ENCODE measurements around the gene FGD6. TPM values are rescaled to one million over a fixed set of nuclear protein-coding genes. Genes with fewer than 3 reads are reported as not detected.

The FGD6 gene
- total RNA-seq, 1 donor from 2014 or later: 26.3 TPM

- intact Hi-C loops (cut with micrococcal nuclease): no loop called here
- Histone ChIP-seq H3K27ac (replicated peaks) (peak within 1 kb of the TSS; percentile 90), H3K4me1 (peaks cover 38% of the 10 kb centered on the region), H3K27me3 (ENCODE audit: low read depth) (no peaks in the 10 kb centered on the region), H3K4me3 (peak within 1 kb of the TSS; percentile 96), H3K36me3 (no peaks in the 10 kb centered on the region), H3K9me3 (replicated peaks) (no peaks in the 10 kb centered on the region)
- DNase-seq: peak; percentile 92
- TF ChIP-seq CTCF (IDR thresholded peaks at IDR 0.05; ENCODE audit: borderline replicate concordance): no peak
These were observed 144.2 kb downstream of the FGD6 start, which contains the start of gene NR2C1 for GRCh38 chr12:95072900-95073697. Gene NR2C1, minus strand, starts transcription at chr12:95073618. Its CDS starts 6,234 bp downstream, at chr12:95067384.

- intact Hi-C loops (cut with micrococcal nuclease): no loop called here
- H3K4me1 ChIP-seq: peaks cover 43% of the 10 kb centered on the region
These were observed 146.9 kb downstream of the FGD6 start for GRCh38 chr12:95070378-95070777.

DNA sequence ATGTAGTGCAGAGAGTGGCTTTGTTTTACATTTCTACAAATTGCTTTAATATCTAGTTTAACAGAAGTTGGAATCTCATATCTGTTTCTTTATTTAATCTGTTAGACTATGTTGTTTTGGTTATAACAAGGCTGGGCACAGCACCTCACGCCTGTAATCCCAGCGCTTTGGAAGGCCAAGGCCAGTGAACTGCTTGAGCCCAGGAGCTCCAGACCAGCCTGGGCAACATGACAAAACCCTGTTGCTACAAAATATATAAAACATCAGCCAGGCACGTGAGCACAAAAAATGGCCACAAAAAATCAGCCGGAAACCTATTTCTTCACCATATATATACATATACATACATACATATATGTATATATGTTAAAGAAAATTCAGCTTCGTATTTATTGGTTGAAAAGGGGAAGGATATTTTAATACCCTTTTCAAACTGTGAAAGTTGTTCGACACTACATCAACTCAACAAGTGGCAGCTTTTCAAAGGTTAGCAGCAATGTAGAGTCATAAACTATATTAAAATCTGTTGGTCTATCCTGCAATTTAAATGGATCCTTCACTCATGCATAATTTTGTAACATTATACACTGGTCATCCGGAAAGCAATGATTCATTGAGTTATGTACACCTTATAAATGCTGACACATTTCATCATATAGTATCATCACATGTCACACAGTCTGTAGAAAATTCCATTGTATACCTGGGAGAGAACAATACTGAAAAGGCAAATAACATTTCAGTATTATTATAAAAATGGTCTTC lies 151.0 kb downstream of the FGD6 start:
- intact Hi-C loops (cut with micrococcal nuclease): no loop called here
- Histone ChIP-seq H3K27ac (replicated peaks) (no peak overlapping the region), H3K36me3 (peaks cover 47% of the 10 kb centered on the region), H3K27me3 (ENCODE audit: low read depth) (no peaks in the 10 kb centered on the region), H3K4me3 (no peak overlapping the region), H3K4me1 (peaks cover 16% of the 10 kb centered on the region), H3K9me3 (replicated peaks) (no peaks in the 10 kb centered on the region)
- no peak for DNase-seq
- TF ChIP-seq CTCF (IDR thresholded peaks at IDR 0.05; ENCODE audit: borderline replicate concordance): no peak

More at GRCh38 chr12:95070378-95070777, 146.9 kb downstream of the FGD6 start:
- Histone ChIP-seq H3K27me3 (ENCODE audit: low read depth) (no peaks in the 10 kb centered on the region), H3K9me3 (replicated peaks) (no peaks in the 10 kb centered on the region), H3K4me3 (no peak overlapping the region), H3K27ac (replicated peaks) (no peak overlapping the region), H3K36me3 (peaks cover 18% of the 10 kb centered on the region)
- DNase-seq: no peak
- TF ChIP-seq CTCF (IDR thresholded peaks at IDR 0.05; ENCODE audit: borderline replicate concordance): no peak

DNA sequence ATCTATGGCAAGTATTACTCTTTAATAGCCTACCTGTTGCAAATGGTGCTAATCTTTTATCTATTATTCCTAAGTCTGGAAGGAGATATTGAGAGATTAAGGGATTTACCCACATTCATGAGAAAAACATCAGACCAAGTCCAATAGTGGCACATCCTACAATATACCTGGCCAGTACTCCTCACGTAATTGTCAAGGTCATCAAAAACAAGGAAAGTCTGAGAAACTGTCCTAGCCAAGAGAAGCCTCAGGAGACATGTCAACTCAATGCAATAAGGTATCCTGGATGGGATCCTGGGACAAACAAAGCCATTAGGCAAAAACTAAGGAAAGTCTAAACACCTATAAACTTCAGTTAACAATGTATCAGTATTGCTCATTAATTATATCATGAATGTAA lies 156.3 kb downstream of the FGD6 start:
- Histone ChIP-seq H3K27me3 (ENCODE audit: low read depth) (no peaks in the 10 kb centered on the region), H3K27ac (replicated peaks) (peak overlapping the region; percentile 53), H3K36me3 (peaks cover 88% of the 10 kb centered on the region), H3K4me3 (no peak overlapping the region), H3K9me3 (replicated peaks) (no peaks in the 10 kb centered on the region), H3K4me1 (no peaks in the 10 kb centered on the region)
- no peak for TF ChIP-seq CTCF (IDR thresholded peaks at IDR 0.05; ENCODE audit: borderline replicate concordance)
- DNase-seq: no peak
- intact Hi-C loops (cut with micrococcal nuclease): no loop called here

GRCh38 chr12:95059984-95060383 lies 157.3 kb downstream of the FGD6 start:
- H3K9me3 ChIP-seq (replicated peaks): no peaks in the 10 kb centered on the region
- peak overlapping the region; percentile 53 for H3K27ac ChIP-seq (replicated peaks)
- no peak overlapping the region for H3K4me3 ChIP-seq
- no peak for TF ChIP-seq CTCF (IDR thresholded peaks at IDR 0.05; ENCODE audit: borderline replicate concordance)
- no peaks in the 10 kb centered on the region for H3K27me3 ChIP-seq (ENCODE audit: low read depth)
- intact Hi-C loops (cut with micrococcal nuclease): no loop called here
- H3K4me1 ChIP-seq: no peaks in the 10 kb centered on the region
- H3K36me3 ChIP-seq: peaks cover 87% of the 10 kb centered on the region
- DNase-seq: no peak

Data from left ventricle myocardium inferior (tissue), 1 donor.